GM19035 (cell line): ENCODE data around the gene ZFHX3.
A peak's percentile ranks its signal among the peaks of the same experiment; 100 is the strongest.
"Not testable (repeated sequence)": the region's sequence is repeated elsewhere in the genome, so short reads cannot be mapped to it uniquely, and the experiment has no call there.

Experiments
- ATAC-seq: cut with Tn5 transposase; IDR thresholded peaks from one replicate; pipeline ENCODE4 v1.9.1; 2021; ENCODE audit not compliant: unreplicated experiment

Gene ZFHX3, protein sequence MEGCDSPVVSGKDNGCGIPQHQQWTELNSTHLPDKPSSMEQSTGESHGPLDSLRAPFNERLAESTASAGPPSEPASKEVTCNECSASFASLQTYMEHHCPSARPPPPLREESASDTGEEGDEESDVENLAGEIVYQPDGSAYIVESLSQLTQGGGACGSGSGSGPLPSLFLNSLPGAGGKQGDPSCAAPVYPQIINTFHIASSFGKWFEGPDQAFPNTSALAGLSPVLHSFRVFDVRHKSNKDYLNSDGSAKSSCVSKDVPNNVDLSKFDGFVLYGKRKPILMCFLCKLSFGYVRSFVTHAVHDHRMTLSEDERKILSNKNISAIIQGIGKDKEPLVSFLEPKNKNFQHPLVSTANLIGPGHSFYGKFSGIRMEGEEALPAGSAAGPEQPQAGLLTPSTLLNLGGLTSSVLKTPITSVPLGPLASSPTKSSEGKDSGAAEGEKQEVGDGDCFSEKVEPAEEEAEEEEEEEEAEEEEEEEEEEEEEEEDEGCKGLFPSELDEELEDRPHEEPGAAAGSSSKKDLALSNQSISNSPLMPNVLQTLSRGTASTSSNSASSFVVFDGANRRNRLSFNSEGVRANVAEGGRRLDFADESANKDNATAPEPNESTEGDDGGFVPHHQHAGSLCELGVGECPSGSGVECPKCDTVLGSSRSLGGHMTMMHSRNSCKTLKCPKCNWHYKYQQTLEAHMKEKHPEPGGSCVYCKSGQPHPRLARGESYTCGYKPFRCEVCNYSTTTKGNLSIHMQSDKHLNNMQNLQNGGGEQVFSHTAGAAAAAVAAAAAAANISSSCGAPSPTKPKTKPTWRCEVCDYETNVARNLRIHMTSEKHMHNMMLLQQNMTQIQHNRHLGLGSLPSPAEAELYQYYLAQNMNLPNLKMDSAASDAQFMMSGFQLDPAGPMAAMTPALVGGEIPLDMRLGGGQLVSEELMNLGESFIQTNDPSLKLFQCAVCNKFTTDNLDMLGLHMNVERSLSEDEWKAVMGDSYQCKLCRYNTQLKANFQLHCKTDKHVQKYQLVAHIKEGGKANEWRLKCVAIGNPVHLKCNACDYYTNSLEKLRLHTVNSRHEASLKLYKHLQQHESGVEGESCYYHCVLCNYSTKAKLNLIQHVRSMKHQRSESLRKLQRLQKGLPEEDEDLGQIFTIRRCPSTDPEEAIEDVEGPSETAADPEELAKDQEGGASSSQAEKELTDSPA (N-terminal part only)

DNA sequence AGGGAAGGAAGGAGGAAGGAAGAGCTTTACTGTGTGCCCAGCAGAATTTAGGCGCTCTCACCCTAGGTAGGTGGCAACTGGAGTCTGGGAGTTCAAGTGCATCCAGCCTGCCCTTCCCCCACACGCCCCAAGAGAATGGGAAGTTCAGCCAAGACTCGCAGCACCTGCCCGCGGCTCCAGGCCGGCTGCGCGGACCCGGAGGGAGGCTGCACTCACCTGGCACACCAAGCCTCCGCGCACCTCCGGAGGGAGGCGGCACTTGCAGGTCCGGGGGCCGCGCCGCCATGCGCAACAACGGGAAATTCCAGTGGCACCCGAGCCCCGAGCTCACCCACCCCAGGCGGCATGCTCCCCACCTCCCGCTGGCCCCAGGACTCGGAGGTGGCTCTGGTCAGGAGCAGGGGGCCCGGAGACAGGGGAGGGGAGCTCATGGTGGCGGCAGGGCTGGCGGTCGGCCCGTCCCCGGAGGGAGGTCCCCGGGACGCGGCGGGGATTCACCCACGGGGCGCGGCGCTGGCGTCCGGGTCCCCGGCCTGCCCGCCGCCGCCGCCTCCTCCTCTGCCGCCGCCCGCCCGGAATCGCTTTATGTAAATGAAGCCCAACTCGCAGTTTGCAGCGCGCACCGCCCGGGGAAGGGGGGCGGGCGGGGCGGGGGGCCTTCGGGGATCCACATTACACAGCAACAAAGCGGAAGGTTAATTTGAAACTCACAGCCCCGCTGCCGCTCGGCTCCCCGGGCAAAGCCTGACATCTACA, at the start of gene ZFHX3:
TSS of gene ZFHX3 (minus strand) at position 593 of the 756 bp plus-strand sequence. CDS start 87,983 bp downstream, outside the sequence.
- ATAC-seq: peak; percentile 69

GRCh38 chr16:73096510-73096909, 48.6 kb upstream of the ZFHX3 start:
- ATAC-seq: no peak

DNA sequence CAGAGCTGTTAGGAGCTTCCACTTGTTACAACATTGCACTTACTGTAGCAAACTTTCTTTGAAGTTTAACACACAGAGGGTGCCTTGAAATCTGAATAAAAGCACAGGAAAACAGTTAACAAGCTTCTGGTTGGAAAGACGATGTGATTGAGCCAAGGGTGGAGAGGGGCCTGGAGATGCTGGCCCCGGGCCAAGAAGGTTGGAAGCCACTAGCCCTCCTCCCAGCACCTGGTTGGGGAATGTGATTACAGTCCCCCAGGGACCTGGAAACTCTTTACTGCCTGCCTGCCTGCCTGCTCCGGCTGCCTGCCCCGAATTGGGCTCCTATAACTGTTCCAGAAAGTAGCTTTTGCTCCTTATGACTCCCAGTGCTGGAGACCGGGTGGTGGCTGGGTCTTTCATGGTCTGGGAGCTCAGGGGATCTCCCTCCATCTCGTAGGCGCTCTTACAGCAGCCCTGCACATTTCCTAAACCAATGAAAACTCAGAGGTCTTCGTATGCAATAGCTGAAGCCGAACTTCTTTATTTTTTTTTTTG, 48.0 kb upstream of the ZFHX3 start:
- ATAC-seq: no peak

DNA sequence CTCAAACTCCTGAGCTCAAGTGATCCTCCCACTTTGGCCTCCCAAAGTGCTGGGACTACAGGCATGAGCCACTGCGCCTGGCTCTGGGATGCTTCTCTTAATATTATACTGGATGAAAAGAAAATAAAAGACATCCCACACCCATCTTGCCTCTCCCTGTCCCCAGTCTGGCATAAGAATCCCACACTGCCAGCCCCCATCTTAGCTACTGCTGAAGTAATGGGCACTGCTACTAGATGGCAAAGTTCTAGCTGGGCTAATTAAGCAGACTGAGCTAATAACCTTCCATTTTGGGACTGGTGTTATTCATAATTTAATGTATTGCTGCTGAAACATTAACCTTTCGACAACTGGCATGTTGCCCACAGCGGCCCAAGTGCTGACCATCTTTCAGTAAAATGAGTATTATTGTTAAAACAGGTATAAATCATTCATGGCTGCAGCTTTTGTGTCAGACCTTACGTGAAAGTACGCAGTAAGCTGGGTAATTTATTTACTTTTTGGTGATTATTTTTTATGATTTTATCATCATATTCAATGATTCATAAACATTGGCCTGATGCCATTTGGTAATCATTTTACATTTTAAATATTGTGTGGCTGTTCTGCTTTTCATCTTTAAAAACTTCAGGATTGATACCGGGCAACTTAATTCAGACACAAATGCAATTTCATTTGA, 47.4 kb upstream of the ZFHX3 start:
- no peak for ATAC-seq

- no peak for ATAC-seq
Observed at GRCh38 chr16:73094371-73094770, 46.4 kb upstream of the ZFHX3 start.

GRCh38 chr16:73093146-73094144, 45.5 kb upstream of the ZFHX3 start:
- no peak for ATAC-seq

- ATAC-seq: no peak
Observed at GRCh38 chr16:73092236-73092781, 44.4 kb upstream of the ZFHX3 start.

DNA sequence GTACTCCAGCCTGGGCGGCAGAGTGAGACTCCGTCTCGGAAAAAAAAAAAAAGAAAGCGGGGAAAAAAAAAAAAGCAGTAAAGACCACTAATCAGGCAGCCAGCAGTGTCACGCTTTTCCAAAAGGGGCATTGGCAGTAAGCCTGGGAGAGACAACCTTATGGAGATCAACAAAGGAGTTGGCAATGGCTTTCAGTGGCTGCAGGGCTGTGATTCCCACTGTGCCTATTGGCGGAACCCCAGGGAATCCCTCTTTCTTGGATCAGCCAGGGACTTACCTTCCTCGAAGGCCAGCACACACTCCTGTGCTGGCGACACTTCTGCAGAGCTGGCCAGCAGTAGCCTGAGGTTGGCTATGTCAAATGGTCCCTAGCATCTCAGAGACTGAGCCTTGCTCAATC, 43.2 kb upstream of the ZFHX3 start:
- ATAC-seq: no peak

DNA sequence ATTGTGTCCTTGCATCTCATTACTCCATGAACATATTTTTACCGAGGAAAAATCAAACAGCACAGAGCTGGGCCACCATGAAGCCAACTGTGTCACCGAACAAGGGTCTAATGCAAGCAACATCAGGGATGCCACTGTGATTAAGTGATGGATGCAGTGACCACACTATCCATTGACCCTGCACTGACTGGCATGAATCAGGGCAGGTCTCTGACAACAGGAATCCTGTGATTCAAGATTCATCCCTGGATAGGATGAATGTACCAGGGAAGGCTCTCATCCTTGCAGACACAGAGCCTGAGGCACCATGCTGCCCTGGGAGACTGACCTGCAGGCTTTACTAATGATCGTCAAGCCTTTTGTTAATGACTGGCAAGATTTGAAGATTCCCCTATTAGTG, 41.5 kb upstream of the ZFHX3 start:
- no peak for ATAC-seq

- no peak for ATAC-seq
Observed at GRCh38 chr16:73086108-73086507, 38.2 kb upstream of the ZFHX3 start.

- no peak for ATAC-seq
Observed at GRCh38 chr16:73083271-73083670, 35.3 kb upstream of the ZFHX3 start.

DNA sequence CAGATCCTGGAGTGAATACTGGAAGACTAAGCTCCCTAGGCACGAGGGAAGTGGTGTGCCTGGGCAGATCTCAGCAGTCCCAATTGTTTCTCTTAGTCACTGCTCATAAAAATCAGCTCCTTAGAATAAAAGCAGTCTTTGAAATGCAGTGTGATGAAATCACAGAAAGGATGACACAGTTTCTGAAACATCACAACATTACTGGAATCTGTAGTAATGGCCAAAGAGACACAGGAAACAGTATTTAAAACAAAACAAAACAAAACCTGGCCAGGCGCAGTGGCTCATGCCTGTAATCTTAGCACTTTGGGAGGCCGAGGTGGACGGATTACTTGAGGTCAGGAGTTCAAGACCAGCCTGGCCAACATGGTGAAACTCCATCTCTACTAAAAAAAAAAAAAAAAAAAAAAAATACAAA, 34.7 kb upstream of the ZFHX3 start:
- not testable (repeated sequence) for ATAC-seq

DNA sequence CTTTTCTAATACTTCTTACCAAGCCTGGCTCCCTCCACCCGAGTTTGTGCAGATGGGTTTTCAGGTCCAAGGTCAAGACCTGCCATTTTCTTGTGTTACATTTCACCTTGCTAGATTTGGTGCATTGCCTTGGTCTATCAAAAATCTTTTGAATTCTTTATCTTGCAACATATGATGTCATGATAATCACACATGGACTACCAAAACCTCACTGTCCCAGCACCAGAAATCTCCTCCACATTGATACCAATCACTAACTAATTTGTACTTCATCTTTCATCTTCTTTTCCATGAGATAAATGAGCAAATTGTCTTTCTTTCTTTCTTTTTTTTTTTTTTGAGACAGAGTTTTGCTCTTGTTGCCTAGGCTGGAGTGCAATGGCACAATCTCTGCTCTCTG, 33.0 kb upstream of the ZFHX3 start:
- ATAC-seq: no peak

- no peak for ATAC-seq
Observed at GRCh38 chr16:73076324-73076810, 28.4 kb upstream of the ZFHX3 start.

- no peak for ATAC-seq
Observed at GRCh38 chr16:73074382-73074781, 26.5 kb upstream of the ZFHX3 start.

- ATAC-seq: not testable (repeated sequence)
Observed at GRCh38 chr16:73072051-73072450, 24.1 kb upstream of the ZFHX3 start.

GRCh38 chr16:73071131-73071940, 23.4 kb upstream of the ZFHX3 start:
- no peak for ATAC-seq
